Gastroesophageal sphincter (tissue), 4 donors: Measurements from ENCODE around the gene ATP5MC2. TPM values are rescaled to one million over a fixed set of nuclear protein-coding genes. Genes with fewer than 3 reads are reported as not detected.

Experiments used
- ATAC-seq: fragments of 150-250 bp; one replicate; pipeline ENCODE4 v1.9.1; 2016; ENCODE audit warnings: mild to moderate bottlenecking, moderate library complexity
- H3K27ac ChIP-seq, 4 donors: fragments of 200-600 bp; sonication (generic) in 3 of 4; 1 replicate in 3 of 4; 2 replicates in 1 of 4; pipeline ENCODE4 v1.5.1; 2016 to 2019
- H3K27me3 ChIP-seq: fragments of 200-600 bp; sonication (generic); one replicate; pipeline ENCODE4 v1.5.1; 2019
- H3K36me3 ChIP-seq, 2 donors: fragments of 200-600 bp; sonication (generic); one replicate each; pipeline ENCODE4 v1.5.1; 2019; ENCODE audit warnings: control low read depth in 1 of 2
- H3K4me1 ChIP-seq, 3 donors: fragments of 200-600 bp; sonication (generic); 1 replicate in 2 of 3; 2 replicates in 1 of 3; pipeline ENCODE4 v1.5.1; 2016 to 2019; ENCODE audit warnings: control low read depth in 2 of 3
- H3K4me3 ChIP-seq, 2 donors: fragments of 200-600 bp; sonication (generic); one replicate each; pipeline ENCODE4 v1.5.1; 2019; ENCODE audit warnings: mild to moderate bottlenecking in 1 of 2, moderate library complexity in 1 of 2
- H3K9me3 ChIP-seq, 3 donors: fragments of 200-600 bp; sonication (generic); one replicate each; pipeline ENCODE4 v1.5.1; 2017 to 2019; ENCODE audit warnings: control low read depth in 2 of 3
- CTCF ChIP-seq, 4 experiments: fragments of 200-600 bp in 2 of 4; fragments of 450-650 bp in 2 of 4; sonication (generic) in 1 of 4; IDR thresholded peaks; one replicate each; pipeline ENCODE4 v1.5.1; 2017 to 2019; ENCODE audit warnings: antibody characterized with exemption in 4 of 4, mild to moderate bottlenecking in 2 of 4, moderate library complexity in 2 of 4
- EP300 ChIP-seq: sonication (generic); formaldehyde crosslinking; IDR thresholded peaks from one replicate; pipeline ENCODE4 v1.6.1; 2017; ENCODE audit warnings: antibody characterized with exemption, mild to moderate bottlenecking
- POLR2A ChIP-seq, 2 donors: fragments of 450-650 bp; IDR thresholded peaks; one replicate each; pipeline ENCODE4 v1.6.1; 2017; ENCODE audit warnings: antibody characterized with exemption in 2 of 2, mild to moderate bottlenecking in 2 of 2, moderate library complexity in 1 of 2
- POLR2AphosphoS5 ChIP-seq: sonication (generic); formaldehyde crosslinking; IDR thresholded peaks from one replicate; pipeline ENCODE4 v1.6.1; 2017; ENCODE audit warnings: antibody characterized with exemption
- WGBS, 2 donors: methylation state at CpG; one replicate each; pipeline ENCODE4 v1.1.5; 2018; ENCODE audit warnings: low coverage in 1 of 2; 5-methylcytosine and 5-hydroxymethylcytosine counted together
- total RNA-seq, 4 donors: library from RNA; depleted of rRNA; stranded (reverse); fragments of >200 nt; gene quantifications; one replicate each; pipeline ENCODE4 v1.1.0, GENCODE V29; 2016

ATP5MC2 gene
- total RNA-seq, 4 donors from 2014 or later, result 197 to 324 (median 245) TPM

- H3K27ac ChIP-seq, result no peak overlapping the region
- ATAC-seq, result no peak
- H3K9me3 ChIP-seq, result no peaks in the 10 kb centered on the region
- WGBS, 2 donors, result 63 to 74% methylated on average over 3 to 4 of the region's 5 CpGs
- TF ChIP-seq POLR2A (IDR thresholded peaks at IDR 0.05) (no peak), CTCF (IDR thresholded peaks at IDR 0.05) (no peak), EP300 (no peak), POLR2AphosphoS5 (no peak)
- no peaks in the 10 kb centered on the region for H3K4me1 ChIP-seq
- no peak overlapping the region for H3K4me3 ChIP-seq
- H3K36me3 ChIP-seq, result peaks cover 0 to 100% of the 10 kb centered on the region in 2 donors
- no peaks in the 10 kb centered on the region for H3K27me3 ChIP-seq
Observed at GRCh38 chr12:53717319-53717718, 41.4 kb upstream of the ATP5MC2 start.

DNA sequence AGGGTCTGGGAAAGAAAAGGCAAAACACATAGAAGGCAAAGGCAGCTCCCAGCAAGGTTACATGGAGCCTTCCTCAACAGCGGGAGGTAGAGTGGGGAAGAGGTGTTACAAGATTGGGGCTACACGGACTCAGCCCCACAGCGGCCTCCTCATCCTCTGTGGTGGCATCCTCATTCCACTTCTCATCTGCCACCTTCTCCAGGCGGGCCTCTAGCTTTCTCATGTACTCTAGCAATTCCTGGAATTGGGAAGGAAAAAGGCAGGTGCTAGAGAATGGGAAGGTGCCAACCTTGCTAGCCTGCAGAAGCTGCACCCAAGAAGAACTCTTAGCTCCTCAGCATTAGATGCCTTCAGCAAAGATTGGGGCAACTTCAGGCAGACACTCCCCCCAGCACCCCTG, 38.1 kb upstream of the ATP5MC2 start:
- 96 to 100% methylated on average over 1 to 4 of the region's 4 CpGs for WGBS, 2 donors
- H3K36me3 ChIP-seq, result peaks cover 0 to 80% of the 10 kb centered on the region in 2 donors
- no peaks in the 10 kb centered on the region for H3K27me3 ChIP-seq
- no peak overlapping the region for H3K27ac ChIP-seq
- ATAC-seq, result no peak
- TF ChIP-seq POLR2A (IDR thresholded peaks at IDR 0.05) (no peak), POLR2AphosphoS5 (no peak), EP300 (no peak), CTCF (IDR thresholded peaks at IDR 0.05) (no peak)
- H3K4me3 ChIP-seq, result no peak overlapping the region
- no peaks in the 10 kb centered on the region for H3K9me3 ChIP-seq
- H3K4me1 ChIP-seq, result peaks cover 0 to 6% (median 0%) of the 10 kb centered on the region in 3 donors

GRCh38 chr12:53713516-53713915, 37.6 kb upstream of the ATP5MC2 start:
- WGBS, 2 donors, result 55 to 85% methylated on average over 2 to 4 of the region's 9 CpGs
- Histone ChIP-seq H3K4me1 (peaks cover 0 to 6% (median 0%) of the 10 kb centered on the region in 3 donors), H3K36me3 (peaks cover 0 to 75% of the 10 kb centered on the region in 2 donors), H3K4me3 (no peak overlapping the region), H3K9me3 (no peaks in the 10 kb centered on the region), H3K27me3 (no peaks in the 10 kb centered on the region), H3K27ac (no peak overlapping the region)
- no peak for ATAC-seq
- TF ChIP-seq EP300 (no peak), POLR2AphosphoS5 (no peak), CTCF (IDR thresholded peaks at IDR 0.05) (no peak), POLR2A (IDR thresholded peaks at IDR 0.05) (no peak)

DNA sequence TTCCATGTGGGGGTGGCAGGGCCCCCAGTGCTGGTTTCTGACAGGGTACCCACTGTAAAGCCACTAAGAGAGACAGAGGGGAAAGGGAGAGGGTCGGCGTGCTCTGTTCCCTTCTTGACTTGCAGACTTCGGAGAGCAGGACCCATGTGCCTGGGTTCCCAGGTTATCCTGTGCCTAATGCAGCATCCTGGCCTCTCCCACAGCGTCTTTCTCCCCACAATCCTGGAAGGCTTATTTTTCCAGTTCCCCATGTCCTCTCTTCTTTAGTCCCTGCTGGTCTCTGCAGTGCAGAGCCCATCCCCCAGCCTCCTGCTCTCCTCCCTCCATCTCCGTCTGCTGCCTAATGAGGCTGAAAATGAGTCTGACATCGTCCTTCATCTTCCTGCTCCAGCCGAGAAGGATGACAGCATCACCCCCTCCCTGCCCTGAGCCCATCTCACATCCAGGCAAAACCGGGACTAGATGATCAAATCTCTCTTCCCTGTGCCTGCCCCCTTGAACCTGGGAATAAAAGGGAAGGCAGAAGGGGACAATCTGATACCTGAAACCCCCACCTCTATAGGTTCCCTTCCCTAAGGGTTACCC, 36.3 kb upstream of the ATP5MC2 start:
- no peaks in the 10 kb centered on the region for H3K27me3 ChIP-seq
- H3K27ac ChIP-seq, result no peak overlapping the region
- no peak for ATAC-seq
- TF ChIP-seq POLR2AphosphoS5, result no peak
- no peak for TF ChIP-seq CTCF (IDR thresholded peaks at IDR 0.05)
- TF ChIP-seq POLR2A (IDR thresholded peaks at IDR 0.05), result no peak
- TF ChIP-seq EP300, result no peak
- no peaks in the 10 kb centered on the region for H3K9me3 ChIP-seq
- 60% methylated on average over 5 to 6 of the region's 8 CpGs for WGBS, 2 donors
- H3K4me1 ChIP-seq, result peaks cover 0 to 6% (median 0%) of the 10 kb centered on the region in 3 donors
- H3K36me3 ChIP-seq, result peaks cover 0 to 61% of the 10 kb centered on the region in 2 donors
- H3K4me3 ChIP-seq, result no peak overlapping the region

DNA sequence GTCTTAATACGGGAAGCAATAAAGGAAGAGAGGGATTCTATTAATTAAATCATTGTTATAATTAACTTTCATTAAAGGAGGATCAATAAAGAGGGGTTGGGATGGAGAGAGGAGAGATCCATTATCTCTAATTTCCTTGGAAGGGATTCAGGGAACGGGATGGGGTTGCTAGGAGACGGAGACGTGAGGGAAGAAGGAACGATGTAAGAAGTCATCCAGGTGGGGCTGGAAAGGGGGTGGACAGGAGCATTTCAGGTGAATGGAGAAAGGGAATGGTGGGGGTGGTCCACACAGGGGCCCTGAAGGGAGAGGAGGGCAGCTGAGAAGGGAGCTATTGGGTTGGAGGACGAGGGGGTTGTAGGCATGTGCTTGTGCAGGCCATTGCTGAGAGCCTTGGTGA, 34.2 kb upstream of the ATP5MC2 start:
- H3K4me1 ChIP-seq, result peaks cover 0 to 6% (median 0%) of the 10 kb centered on the region in 3 donors
- WGBS, 2 donors, result 30 to 38% methylated on average over 5 to 6 of the region's 6 CpGs
- TF ChIP-seq POLR2AphosphoS5 (no peak), EP300 (no peak), CTCF (IDR thresholded peaks at IDR 0.05) (no peak), POLR2A (IDR thresholded peaks at IDR 0.05) (no peak)
- H3K27ac ChIP-seq, result no peak overlapping the region
- H3K9me3 ChIP-seq, result no peaks in the 10 kb centered on the region
- peaks cover 0 to 40% of the 10 kb centered on the region in 2 donors for H3K36me3 ChIP-seq
- peaks cover 12% of the 10 kb centered on the region for H3K27me3 ChIP-seq
- ATAC-seq, result no peak
- no peak overlapping the region for H3K4me3 ChIP-seq
